GM12878 (cell line): ENCODE measurements around the gene EHBP1L1. TPM values are rescaled to one million over a fixed set of nuclear protein-coding genes. Genes with fewer than 3 reads are reported as not detected.

Source experiments
- ATAC-seq: fragments of 200-7000 bp; cut with Tn5 transposase; 3 replicates; pipeline ENCODE4 v1.9.1; 2020; ENCODE audit warnings: mild to moderate bottlenecking, moderate library complexity
- BruUV-seq: library from RNA; stranded (reverse); fragments of 400-500 nt; replicated peaks from 2 replicates; lab custom pipeline; 2021; lab: Mats Ljungman, UMichigan
- CTCF ChIA-PET: fragments of 300-600 bp; sonication (Branson Sonifier 250); formaldehyde crosslinking; extraction: SDS; loops from one replicate; lab custom pipeline; 2021; ENCODE audit warnings: inconsistent platforms; lab: Yijun Ruan, JAX
- POLR2A ChIA-PET: fragments of 350-600 bp; formaldehyde crosslinking; extraction: SDS; loops from one replicate; lab custom pipeline; 2021; ENCODE audit warnings: inconsistent platforms; lab: Charles Lee
- RAD21 ChIA-PET: fragments of 300-600 bp; sonication (Branson Sonifier 250); formaldehyde crosslinking; loops from one replicate; lab custom pipeline; 2023; ENCODE audit warnings: antibody characterized with exemption; ENCODE audit not compliant: unreplicated experiment; lab: Charles Lee
- SMC1A ChIA-PET: fragments of 300-600 bp; sonication (Branson Sonifier 250); formaldehyde crosslinking; loops from one replicate; lab custom pipeline; 2023; ENCODE audit not compliant: unreplicated experiment, uncharacterized antibody; lab: Charles Lee
- DNase-seq: peaks from one replicate; pipeline ENCODE4 v3.0.0-alpha.2; 2011; ENCODE audit warnings: low read depth, low spot score
- FAIRE-seq: peaks from 3 replicates; lab custom pipeline; 2011; peaks lifted over from hg19 to GRCh38; lab: Jason Lieb, UNC
- H2AFZ ChIP-seq: 2 replicates; pipeline ENCODE4 v1.6.0; 2011; ENCODE audit warnings: low read depth, low read length, control low read depth; ENCODE audit not compliant: control insufficient read depth
- H3K27ac ChIP-seq: 2 replicates; pipeline ENCODE4 v1.5.1; 2011; ENCODE audit warnings: control low read depth; ENCODE audit not compliant: control insufficient read depth, insufficient read depth
- H3K27me3 ChIP-seq, 2 experiments: replicated peaks in 1 of 2; 2 replicates each; pipeline versions ENCODE4 v1.6.0 to v1.6.1; 2011; ENCODE audit warnings: low read length in 1 of 2; ENCODE audit not compliant: control insufficient read depth in 2 of 2, insufficient read depth in 2 of 2
- H3K36me3 ChIP-seq, 2 experiments: 2 replicates each; pipeline ENCODE4 v1.5.1; 2011; ENCODE audit warnings: low read length in 1 of 2; ENCODE audit not compliant: control insufficient read depth in 2 of 2, insufficient read depth in 2 of 2
- H3K4me1 ChIP-seq: 2 replicates; pipeline ENCODE4 v1.6.1; 2011; ENCODE audit warnings: mild to moderate bottlenecking, low read length, moderate library complexity, mixed read lengths; ENCODE audit not compliant: control insufficient read depth, insufficient read depth
- H3K4me2 ChIP-seq: 2 replicates; pipeline ENCODE4 v1.6.0; 2011; ENCODE audit warnings: control low read depth; ENCODE audit not compliant: control insufficient read depth, insufficient read depth
- H3K4me3 ChIP-seq: fragments of 200-600 bp; sonication (generic); 2 replicates; pipeline ENCODE4 v1.5.1; 2016
- H3K79me2 ChIP-seq: 2 replicates; pipeline ENCODE4 v1.6.0; 2011; ENCODE audit warnings: low read length; ENCODE audit not compliant: control insufficient read depth, insufficient read depth
- H3K9ac ChIP-seq: 2 replicates; pipeline ENCODE4 v1.8.0; 2011; ENCODE audit warnings: low read length, control low read depth, mixed read lengths; ENCODE audit not compliant: control insufficient read depth, insufficient read depth
- H3K9me3 ChIP-seq: replicated peaks from 3 replicates; pipeline ENCODE4 v1.5.1; 2011; ENCODE audit warnings: mild to moderate bottlenecking, low read length; ENCODE audit not compliant: control insufficient read depth, insufficient read depth
- H4K20me1 ChIP-seq: 2 replicates; pipeline ENCODE4 v1.6.0; 2011; ENCODE audit not compliant: control insufficient read depth, insufficient read depth
- ASH2L ChIP-seq: fragments of 300-600, 200-600 bp; sonication (generic); IDR thresholded peaks from 2 replicates; pipeline ENCODE4 v1.6.1; 2017; ENCODE audit warnings: low read depth, mild to moderate bottlenecking, borderline replicate concordance
- BCL11A ChIP-seq: IDR thresholded peaks from 2 replicates; pipeline ENCODE4 v1.6.1; 2011; ENCODE audit warnings: low read depth, low read length
- BHLHE40 ChIP-seq, 2 experiments: fragments of 450-650 bp in 1 of 2; IDR thresholded peaks; 2 replicates each; pipeline ENCODE4 v1.6.1; 2011 to 2017; ENCODE audit warnings: low read depth in 2 of 2, borderline replicate concordance in 1 of 2, improper control_type of control experiment in 1 of 2, low read length in 1 of 2, mild to moderate bottlenecking in 1 of 2
- CEBPZ ChIP-seq: fragments of 150-350 bp; IDR thresholded peaks from 2 replicates; pipeline ENCODE4 v1.6.1; 2016; ENCODE audit warnings: low read depth, low read length
- EGR1 ChIP-seq, 2 experiments: IDR thresholded peaks; 1 replicate in 1 of 2; 2 replicates in 1 of 2; pipeline ENCODE4 v1.6.1; 2011 to 2012; ENCODE audit warnings: low read depth in 2 of 2, low read length in 2 of 2, borderline replicate concordance in 1 of 2, mild to moderate bottlenecking in 1 of 2, moderate library complexity in 1 of 2
- IRF4 ChIP-seq: IDR thresholded peaks from 2 replicates; pipeline ENCODE4 v1.6.1; 2011; ENCODE audit warnings: low read depth, low read length
- JUNB ChIP-seq: IDR thresholded peaks from 2 replicates; pipeline ENCODE4 v1.6.1; 2016; ENCODE audit warnings: antibody characterized with exemption, mild to moderate bottlenecking
- KLF5 ChIP-seq: fragments of 450-650 bp; IDR thresholded peaks from 2 replicates; pipeline ENCODE4 v1.6.1; 2014; ENCODE audit warnings: mild to moderate bottlenecking; ENCODE audit not compliant: partially characterized antibody
- NR2C1 ChIP-seq: fragments of 450-650 bp; IDR thresholded peaks from 2 replicates; pipeline ENCODE4 v1.6.1; 2017; ENCODE audit warnings: antibody characterized with exemption, mild to moderate bottlenecking, moderate library complexity
- NRF1 ChIP-seq: conservative IDR thresholded peaks from 2 replicates; pipeline ENCODE4 v1.6.1; 2011; ENCODE audit warnings: mild to moderate bottlenecking, low read depth, low read length, improper control_type of control experiment
- PAX8 ChIP-seq: fragments of 450-650 bp; IDR thresholded peaks from 2 replicates; pipeline ENCODE4 v1.6.1; 2017; ENCODE audit warnings: mild to moderate bottlenecking, moderate library complexity
- PRDM15 ChIP-seq: fragments of 450-650 bp; formaldehyde crosslinking; IDR thresholded peaks from 2 replicates; pipeline ENCODE4 v1.4.0; 2020; ENCODE audit warnings: mild to moderate bottlenecking, moderate library complexity
- TCF3 ChIP-seq: IDR thresholded peaks from 2 replicates; pipeline ENCODE4 v1.6.1; 2012; ENCODE audit warnings: low read depth, mild to moderate bottlenecking, low read length, borderline replicate concordance; ENCODE audit not compliant: insufficient read depth
- WGBS: methylation state at CpG from one replicate; pipeline ENCODE4 v1.1.6; 2016; ENCODE audit warnings: low lambda C conversion rate; ENCODE audit not compliant: insufficient replicate concordance, insufficient coverage; ENCODE audit errors: missing lambda C conversion rate; 5-methylcytosine and 5-hydroxymethylcytosine counted together
- in situ Hi-C: fragments of 300-500 bp; cut with MboI; formaldehyde crosslinking; loops from 9 replicates; pipeline ENCODE4 v1.14.3; 2018; ENCODE audit warnings: mixed read lengths
- intact Hi-C: fragments of 100-400 bp; cut with micrococcal nuclease; formaldehyde crosslinking; loops from one replicate; pipeline ENCODE4 v1.14.2; 2022; ENCODE audit not compliant: unreplicated experiment
- polyA plus RNA-seq, 11 experiments: library from polyadenylated mRNA; depleted of rRNA in 4 of 11; unstranded in 6 of 11; stranded (reverse) in 5 of 11; fragments of >200 nt; fragmentation: Nextera tagmentation in 4 of 11; fragmentation: Illumina TruSeq in 1 of 11; extraction: Ambion mirVana in 4 of 11; extraction: Trizol in 1 of 11; gene quantifications; 1 replicate in 1 of 11; 2 replicates in 10 of 11; pipeline versions ENCODE4 v1.2.1 to v1.2.3, GENCODE V29; 2011 to 2016; ENCODE audit warnings: inconsistent platforms in 2 of 11, missing spikeins in 2 of 11, low read depth in 1 of 11
- total RNA-seq, 4 experiments: library from RNA; depleted of rRNA in 3 of 4; stranded (reverse); fragments of >200 nt in 3 of 4; fragmentation: Illumina TruSeq in 1 of 4; extraction: Trizol in 1 of 4; gene quantifications; 2 replicates each; pipeline versions ENCODE4 v1.2.1 to v1.2.3, GENCODE V29; 2013 to 2021
- TF ChIP-seq, protein P1 (sequence below): fragments of 450-650 bp; IDR thresholded peaks from 2 replicates; pipeline ENCODE4 v1.6.1; 2016; ENCODE audit warnings: mild to moderate bottlenecking

The EHBP1L1 gene
- total and polyA plus RNA-seq, 10 of the 15 experiments (the other 5 are each of a cell fraction or from before 2014, with no cell fraction given): 0.06 to 99.4 (median 32.7) TPM

DNA sequence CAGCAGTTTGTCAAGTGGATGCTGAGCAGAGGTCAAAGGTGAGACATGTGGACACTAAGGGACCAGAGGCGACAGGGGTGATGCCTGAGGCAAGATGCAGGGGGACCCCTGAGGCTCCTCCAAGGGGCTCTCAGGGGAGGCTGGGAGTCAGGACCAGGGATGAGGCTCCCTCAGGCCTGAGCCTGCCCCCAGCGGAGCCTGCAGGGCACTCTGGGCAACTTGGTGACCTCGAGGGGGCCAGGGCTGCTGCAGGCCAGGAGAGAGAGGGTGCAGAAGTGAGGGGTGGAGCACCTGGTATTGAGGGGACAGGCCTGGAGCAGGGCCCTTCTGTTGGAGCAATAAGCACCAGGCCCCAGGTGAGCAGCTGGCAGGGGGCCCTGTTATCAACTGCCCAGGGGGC is 6.1 kb downstream of the EHBP1L1 start:
- no peak for ATAC-seq
- DNase-seq: no peak
- Histone ChIP-seq H3K36me3 (peaks cover 17% of the 10 kb centered on the region in 2 experiments; a peak in 3 of 4 replicates), H3K4me1 (peaks cover 29% of the 10 kb centered on the region), H3K9me3 (no peaks in the 10 kb centered on the region), H3K27ac (no peak overlapping the region), H3K9ac (no peak overlapping the region), H3K4me2 (no peak overlapping the region), H3K79me2 (peaks cover 34% of the 10 kb centered on the region), H4K20me1 (no peaks in the 10 kb centered on the region; the same call in 1 of the 2 replicates), H3K27me3 (no peaks in the 10 kb centered on the region), H3K4me3 (no peak overlapping the region), H2AFZ (no peak overlapping the region)
- CTCF ChIA-PET: interaction anchor here (2.3 kb wide), 1 partner anchor 12 kb away, joined by 9 read pairs; no protein-coding TSS in a partner anchor
- RAD21 ChIA-PET: no interaction called here
- POLR2A ChIA-PET: no interaction called here
- TF ChIP-seq, protein P1, sequence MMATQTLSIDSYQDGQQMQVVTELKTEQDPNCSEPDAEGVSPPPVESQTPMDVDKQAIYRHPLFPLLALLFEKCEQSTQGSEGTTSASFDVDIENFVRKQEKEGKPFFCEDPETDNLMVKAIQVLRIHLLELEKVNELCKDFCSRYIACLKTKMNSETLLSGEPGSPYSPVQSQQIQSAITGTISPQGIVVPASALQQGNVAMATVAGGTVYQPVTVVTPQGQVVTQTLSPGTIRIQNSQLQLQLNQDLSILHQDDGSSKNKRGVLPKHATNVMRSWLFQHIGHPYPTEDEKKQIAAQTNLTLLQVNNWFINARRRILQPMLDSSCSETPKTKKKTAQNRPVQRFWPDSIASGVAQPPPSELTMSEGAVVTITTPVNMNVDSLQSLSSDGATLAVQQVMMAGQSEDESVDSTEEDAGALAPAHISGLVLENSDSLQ: no peak
- TF ChIP-seq TCF3 (no peak), NRF1 (no peak), IRF4 (no peak), JUNB (no peak), PRDM15 (no peak), NR2C1 (no peak), KLF5 (no peak), ASH2L (no peak), PAX8 (no peak), CEBPZ (no peak), BHLHE40 (IDR thresholded peaks at IDR 0.05; ENCODE audit: borderline replicate concordance in 1 of 2, low read depth in 2 of 2, low read length in 1 of 2) (no peak), BCL11A (no peak), EGR1 (IDR thresholded peaks at IDR 0.05; ENCODE audit: borderline replicate concordance in 1 of 2, low read depth in 2 of 2, low read length in 2 of 2) (no peak)
- SMC1A ChIA-PET: no interaction called here
- intact Hi-C loops: no loop called here
- no TSS peak for BruUV-seq
- 68% methylated on average over 3 of the region's 3 CpGs for WGBS
- in situ Hi-C loops: no loop called here
- no peak for FAIRE-seq
